GM12891 (cell line): Measurements from ENCODE around the gene BLTP3B.
"Not testable (repeated sequence)": the region's sequence is repeated elsewhere in the genome, so short reads cannot be mapped to it uniquely, and the experiment has no call there.

Experiments used
- DNase-seq: peaks from one replicate; pipeline ENCODE4 v3.0.0; 2011; ENCODE audit warnings: low spot score; ENCODE audit not compliant: insufficient read length
- FAIRE-seq: peaks from 2 replicates; lab custom pipeline; 2011; peaks lifted over from hg19 to GRCh38; lab: Jason Lieb, UNC
- PAX5 ChIP-seq: IDR thresholded peaks from 2 replicates; pipeline ENCODE4 v1.6.1; 2011; ENCODE audit warnings: low read length, moderate library complexity, mild to moderate bottlenecking; ENCODE audit not compliant: insufficient read depth, severe bottlenecking
- POLR2A ChIP-seq: IDR thresholded peaks from 2 replicates; pipeline ENCODE4 v1.6.1; 2011; ENCODE audit warnings: low read depth, low read length, control low read depth
- POLR2AphosphoS5 ChIP-seq: IDR thresholded peaks from 2 replicates; pipeline ENCODE4 v1.6.1; 2011; ENCODE audit warnings: low read depth, low read length, control low read depth
- POU2F2 ChIP-seq: IDR thresholded peaks from 2 replicates; pipeline ENCODE4 v1.6.1; 2011; ENCODE audit warnings: low read depth, mild to moderate bottlenecking, control low read depth, low read length, moderate library complexity
- SPI1 ChIP-seq: IDR thresholded peaks from 2 replicates; pipeline ENCODE4 v1.6.1; 2011; ENCODE audit warnings: low read depth, low read length, control low read depth
- TAF1 ChIP-seq: IDR thresholded peaks from 2 replicates; pipeline ENCODE4 v1.6.1; 2011; ENCODE audit warnings: low read depth, low read length, control low read depth

BLTP3B gene

DNA sequence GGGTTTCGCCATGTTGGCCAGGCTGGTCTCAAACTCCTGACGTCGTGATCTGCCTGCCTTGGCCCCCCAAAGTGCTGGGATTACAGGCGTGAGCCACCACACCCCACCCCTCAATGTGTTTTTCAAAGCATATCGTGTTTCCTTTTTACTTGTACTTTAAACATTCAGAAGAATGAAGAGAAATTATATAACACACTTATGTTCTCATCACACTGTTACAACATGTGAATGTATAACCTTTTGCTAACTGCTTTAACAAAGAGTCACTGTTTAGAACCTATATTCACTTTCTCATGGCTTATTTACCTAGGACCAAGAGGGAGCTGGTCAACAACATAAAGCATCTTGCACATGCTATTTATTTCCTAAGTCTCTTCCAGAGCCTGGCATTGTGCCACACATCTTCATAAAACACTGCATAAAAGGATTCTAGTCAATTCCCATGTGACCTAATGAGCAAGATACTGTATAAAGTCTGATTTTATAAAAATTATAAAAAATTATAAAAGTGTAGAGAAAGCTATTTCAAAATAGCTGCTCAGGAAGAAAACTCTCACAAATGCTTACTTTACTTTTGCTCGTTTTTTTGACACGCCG is 42.0 kb upstream of the BLTP3B start:
- TF ChIP-seq POLR2A (no peak), POLR2AphosphoS5 (no peak), POU2F2 (no peak), TAF1 (no peak), PAX5 (no peak), SPI1 (no peak)
- DNase-seq, result no peak
- FAIRE-seq, result no peak

DNA sequence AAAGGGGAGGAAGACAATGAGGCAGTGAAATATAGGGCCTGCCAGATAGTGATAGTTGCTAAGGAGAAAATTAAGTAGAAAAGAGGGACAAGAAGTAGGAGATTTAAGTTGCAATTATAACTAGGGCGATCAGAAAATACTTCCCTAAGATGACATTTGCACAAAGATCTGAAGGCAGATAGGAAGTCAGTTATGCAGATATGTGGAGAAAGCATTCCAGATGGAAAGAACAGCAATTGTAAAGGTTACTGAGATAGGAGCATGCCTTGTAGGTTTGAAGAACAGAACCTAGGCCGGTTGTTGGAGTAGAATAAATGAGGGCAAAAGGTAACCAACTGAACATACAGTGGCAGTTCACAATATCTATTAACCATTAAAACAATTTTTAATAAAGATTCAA is 36.6 kb upstream of the BLTP3B start:
- TF ChIP-seq POU2F2, result no peak
- TF ChIP-seq POLR2AphosphoS5, result no peak
- no peak for TF ChIP-seq TAF1
- no peak for TF ChIP-seq SPI1
- DNase-seq, result no peak
- no peak for FAIRE-seq

DNA sequence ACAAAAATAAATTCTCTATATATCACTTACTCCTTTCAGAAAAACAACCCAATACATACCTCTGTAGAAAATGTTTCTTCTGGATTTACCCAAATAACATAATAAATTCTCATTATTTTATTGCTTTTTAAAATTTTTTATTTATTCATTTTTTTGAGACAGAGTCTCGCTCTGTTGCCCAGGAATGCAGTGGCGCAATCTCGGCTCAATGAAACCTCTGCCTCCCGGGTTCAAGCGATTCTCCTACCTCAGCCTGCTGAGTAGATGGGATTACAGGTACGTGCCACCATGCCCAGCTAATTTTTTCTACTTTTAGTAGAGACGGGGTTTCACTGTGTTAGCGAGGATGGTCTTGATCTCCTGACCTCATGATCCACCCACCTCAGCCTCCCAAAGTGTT is 33.8 kb upstream of the BLTP3B start:
- not testable (repeated sequence) for DNase-seq, FAIRE-seq

GRCh38 chr12:100174495-100174894 is 31.8 kb upstream of the BLTP3B start:
- no peak for FAIRE-seq
- no peak for DNase-seq
- TF ChIP-seq TAF1 (no peak), POLR2A (no peak), POLR2AphosphoS5 (no peak), POU2F2 (no peak), PAX5 (no peak), SPI1 (no peak)

DNA sequence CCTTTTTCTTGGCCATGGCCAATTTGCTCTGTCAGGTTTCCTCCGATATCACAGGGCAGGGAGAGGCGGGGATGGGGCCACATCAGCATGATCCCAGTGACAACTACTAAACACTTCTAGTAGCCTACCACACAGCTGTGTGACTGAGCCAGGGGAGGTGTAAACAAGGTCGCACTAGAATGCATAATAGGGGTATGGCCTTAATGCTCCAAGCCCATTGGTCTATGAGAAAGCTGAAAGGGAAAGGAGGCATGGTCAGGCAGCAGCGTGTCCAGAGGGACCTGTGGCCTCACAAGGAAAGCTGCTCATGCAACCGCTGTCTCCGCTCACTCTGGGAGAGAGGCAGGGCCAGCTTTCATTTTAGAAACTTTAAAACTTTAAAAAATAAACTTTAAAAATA is 30.4 kb upstream of the BLTP3B start:
- DNase-seq (no peak), FAIRE-seq (no peak)
- TF ChIP-seq TAF1 (no peak), POU2F2 (no peak), SPI1 (no peak), POLR2A (no peak), PAX5 (no peak), POLR2AphosphoS5 (no peak)

DNA sequence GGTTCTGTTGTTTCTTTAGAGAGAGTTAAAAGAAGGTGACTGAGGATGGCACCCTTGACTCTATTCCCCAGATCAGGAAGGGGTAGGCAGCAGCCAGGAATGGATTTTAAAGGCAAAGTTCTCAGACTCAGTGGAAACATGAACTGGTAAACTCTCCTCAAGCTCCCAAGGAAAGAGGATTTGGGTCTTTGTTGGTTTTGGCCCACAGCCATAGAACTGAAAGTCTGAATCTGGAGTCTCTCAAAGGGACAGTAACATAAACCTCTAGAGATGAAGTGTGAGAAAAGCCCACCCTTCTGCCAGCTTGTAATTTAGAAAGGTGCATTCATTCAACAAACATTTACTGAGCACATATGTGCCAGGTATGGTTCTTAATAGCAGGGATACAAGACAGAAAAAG is 28.6 kb upstream of the BLTP3B start:
- DNase-seq (no peak), FAIRE-seq (no peak)
- TF ChIP-seq POLR2A (no peak), SPI1 (no peak), POU2F2 (no peak), TAF1 (no peak), POLR2AphosphoS5 (no peak), PAX5 (no peak)

GRCh38 chr12:100170313-100170858 is 27.7 kb upstream of the BLTP3B start:
- FAIRE-seq, result no peak
- no peak for DNase-seq
- TF ChIP-seq POLR2A (no peak), POU2F2 (no peak), TAF1 (no peak), SPI1 (no peak), POLR2AphosphoS5 (no peak), PAX5 (no peak)

DNA sequence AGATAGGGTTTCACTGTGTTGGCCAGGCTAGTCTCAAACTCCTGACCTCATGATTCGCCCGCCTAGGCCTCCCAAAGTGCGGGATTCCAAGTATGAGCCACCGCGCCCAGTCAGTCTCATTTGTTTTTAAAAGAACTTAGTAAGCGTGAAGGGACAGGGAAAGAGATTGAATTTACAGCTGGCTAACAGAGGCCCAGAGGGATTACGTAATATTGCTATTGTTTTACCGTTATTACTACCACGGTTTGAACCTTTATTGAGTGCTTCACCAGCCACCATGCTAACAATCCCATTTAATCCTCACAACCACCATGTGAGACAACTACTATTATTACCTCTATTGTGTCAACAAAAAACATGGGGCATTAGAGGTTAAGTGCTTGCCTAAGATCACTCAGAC is 26.7 kb upstream of the BLTP3B start:
- FAIRE-seq, result no peak
- no peak for DNase-seq
- TF ChIP-seq POU2F2, result no peak
- no peak for TF ChIP-seq POLR2A
- no peak for TF ChIP-seq SPI1
- TF ChIP-seq PAX5, result no peak
- TF ChIP-seq TAF1, result no peak

DNA sequence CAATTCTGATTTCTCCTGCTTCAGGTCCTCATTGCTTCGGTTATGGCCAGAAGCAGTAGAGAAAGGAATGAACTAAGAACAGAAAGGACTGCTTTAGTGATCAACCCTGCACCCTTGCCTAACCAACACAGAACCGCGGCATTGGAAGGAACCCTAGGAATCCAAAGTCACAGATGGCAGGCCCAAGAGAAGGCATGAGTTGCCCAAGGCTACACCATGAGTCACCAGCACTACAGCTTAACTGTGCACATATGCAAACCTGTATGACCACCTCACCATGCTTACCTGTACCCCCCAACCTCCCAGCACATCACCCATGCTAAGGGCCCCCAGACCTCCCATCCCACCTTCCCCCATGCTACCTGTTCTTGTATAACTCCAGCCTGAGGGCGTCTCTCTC is 25.9 kb upstream of the BLTP3B start:
- DNase-seq (no peak), FAIRE-seq (peak; percentile 23)
- TF ChIP-seq POLR2AphosphoS5, result no peak
- TF ChIP-seq TAF1, result no peak
- TF ChIP-seq PAX5, result no peak
- no peak for TF ChIP-seq POLR2A
- TF ChIP-seq SPI1, result no peak

DNA sequence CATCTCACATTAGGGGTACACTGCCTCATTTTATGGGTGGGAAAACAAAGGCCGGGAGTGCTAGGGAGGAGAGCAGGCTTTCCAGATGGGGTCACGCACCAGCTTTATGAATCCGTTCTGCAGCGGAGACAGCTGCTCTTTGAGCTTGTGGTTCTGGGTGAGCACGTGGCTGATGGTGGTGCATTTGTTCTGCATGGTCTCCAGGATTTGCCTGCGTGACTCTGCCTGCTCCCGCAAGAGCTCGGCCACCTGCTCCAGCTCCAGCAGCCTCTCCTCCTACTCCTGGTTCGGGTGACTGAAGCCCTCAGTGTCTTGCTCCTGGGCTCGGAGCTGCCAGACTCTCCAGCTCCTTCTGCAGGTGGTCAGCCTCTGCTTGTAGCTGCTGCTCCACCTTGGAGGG is 23.6 kb upstream of the BLTP3B start:
- no peak for FAIRE-seq
- no peak for TF ChIP-seq PAX5
- TF ChIP-seq POLR2A, result no peak
- TF ChIP-seq POU2F2, result no peak
- TF ChIP-seq POLR2AphosphoS5, result no peak
- no peak for TF ChIP-seq SPI1
- no peak for TF ChIP-seq TAF1

More for the DNA sequence above, 23.6 kb upstream of the BLTP3B start:
- no peak for DNase-seq
